Peyer's patch (tissue), 4 donors: ENCODE results near the gene DCANP1. TPM values are rescaled to one million over a fixed set of nuclear protein-coding genes. Genes with fewer than 3 reads are reported as not detected.

Experiments
- DNase-seq, 3 donors: peaks; one replicate each; pipeline ENCODE4 v3.0.0-alpha.2; 2017 to 2019
- H3K27ac ChIP-seq, 4 donors: fragments of 200-600 bp; sonication (generic); one replicate each; pipeline ENCODE4 v1.5.1; 2016 to 2019
- H3K27me3 ChIP-seq, 2 donors: fragments of 200-600 bp; sonication (generic); one replicate each; pipeline ENCODE4 v1.5.1; 2019
- H3K36me3 ChIP-seq, 3 donors: fragments of 200-600 bp; sonication (generic); one replicate each; pipeline ENCODE4 v1.5.1; 2016 to 2019
- H3K4me1 ChIP-seq, 4 donors: fragments of 200-600 bp; sonication (generic); one replicate each; pipeline ENCODE4 v1.5.1; 2016 to 2019
- H3K4me3 ChIP-seq, 4 donors: fragments of 200-600 bp; sonication (generic); 1 replicate in 3 of 4; 2 replicates in 1 of 4; pipeline ENCODE4 v1.5.1; 2016 to 2019; ENCODE audit warnings: mild to moderate bottlenecking in 1 of 4
- H3K9me3 ChIP-seq, 4 donors: fragments of 200-600 bp; sonication (generic); one replicate each; pipeline ENCODE4 v1.5.1; 2016 to 2019; ENCODE audit warnings: mild to moderate bottlenecking in 1 of 4
- CTCF ChIP-seq, 6 experiments: fragments of 450-650 bp in 4 of 6; fragments of 200-600 bp in 2 of 6; sonication (generic) in 1 of 6; IDR thresholded peaks; one replicate each; pipeline ENCODE4 v1.5.1; 2017 to 2019; ENCODE audit warnings: antibody characterized with exemption in 6 of 6, mild to moderate bottlenecking in 3 of 6, moderate library complexity in 1 of 6
- POLR2A ChIP-seq, 2 donors: fragments of 450-650 bp; IDR thresholded peaks; one replicate each; pipeline ENCODE4 v1.5.1; 2017; ENCODE audit warnings: antibody characterized with exemption in 2 of 2, mild to moderate bottlenecking in 2 of 2, moderate library complexity in 2 of 2
- small RNA-seq, 2 donors: library from RNA; depleted of rRNA; stranded (forward); fragments of <200 nt; gene quantifications; one replicate each; pipeline ENCODE3, GENCODE V24; 2016
- total RNA-seq, 4 donors: library from RNA; depleted of rRNA; stranded (reverse); fragments of >200 nt; gene quantifications; one replicate each; pipeline ENCODE4 v1.1.0, GENCODE V29; 2016

DCANP1 gene
- total RNA-seq, 4 donors from 2014 or later = 0.27 to 1.7 TPM; not detected in 2

DNA sequence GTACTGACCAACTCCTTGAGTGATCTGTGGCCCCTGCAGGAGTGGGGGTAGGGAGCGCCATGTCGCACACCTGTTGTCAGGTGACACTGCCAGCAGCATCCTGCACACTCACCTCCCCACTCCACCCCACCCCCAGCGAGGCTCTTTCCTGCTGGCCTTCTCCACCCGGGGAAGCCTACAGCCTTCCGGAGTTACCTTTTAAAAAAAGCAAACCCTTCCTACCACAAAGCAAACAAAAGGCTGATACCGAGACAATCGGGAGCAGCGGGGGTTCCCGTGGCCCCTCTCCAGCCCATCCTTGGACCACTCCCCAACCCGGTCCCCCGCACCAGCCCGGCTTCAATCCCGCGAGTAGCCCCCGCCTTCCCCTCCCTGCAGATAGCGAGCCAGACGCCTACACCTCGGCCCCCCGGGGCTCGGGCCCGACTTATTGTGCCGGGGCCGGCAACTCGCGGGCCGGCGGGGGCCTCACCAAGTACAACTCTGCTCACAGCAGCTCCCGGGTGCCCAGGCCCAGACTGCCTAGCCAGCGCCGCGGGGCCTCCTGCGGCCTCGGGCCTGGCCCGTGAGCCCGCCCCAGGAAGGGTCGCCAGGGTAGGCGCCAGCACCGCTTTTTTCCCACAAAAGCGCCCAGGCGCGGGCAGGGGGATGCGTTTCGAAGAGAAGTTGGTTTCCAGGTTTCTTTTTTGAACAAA is 48.8 kb downstream of the DCANP1 start:
- no peaks in the 10 kb centered on the region for H3K36me3 ChIP-seq
- H3K9me3 ChIP-seq = no peaks in the 10 kb centered on the region
- peak overlapping the region; percentile 53 to 94 (median 78) for H3K4me3 ChIP-seq
- peak; percentile 57 to 85 (median 83) for DNase-seq
- no peaks in the 10 kb centered on the region for H3K27me3 ChIP-seq
- peak overlapping the region; percentile 85 to 93 (median 90) for H3K27ac ChIP-seq
- peaks cover 0 to 59% (median 8%) of the 10 kb centered on the region in 4 donors for H3K4me1 ChIP-seq
- TF ChIP-seq CTCF (IDR thresholded peaks at IDR 0.05) (no peak), POLR2A (IDR thresholded peaks at IDR 0.05) (peak; percentile 10 to 34)

DNA sequence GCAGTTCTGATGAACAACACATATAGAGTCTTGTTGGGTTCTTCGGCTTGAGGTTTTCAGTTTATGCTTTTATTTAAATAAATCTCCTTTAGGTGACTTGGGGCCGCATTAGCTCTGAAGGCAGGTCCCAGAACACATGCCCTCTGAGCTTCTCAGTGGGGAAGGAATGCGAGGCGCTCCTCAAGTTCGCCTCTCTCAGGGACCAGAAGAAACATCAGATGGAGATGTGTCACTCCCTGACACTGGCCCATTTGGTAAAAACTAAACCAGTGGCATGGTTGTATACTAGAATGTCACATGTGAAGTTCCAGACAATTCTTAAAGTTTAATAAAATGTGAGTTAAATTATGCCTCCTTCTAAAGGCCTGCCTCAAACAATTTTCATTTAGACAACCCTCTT is 50.1 kb downstream of the DCANP1 start:
- peak overlapping the region in 2 of 4 donors; percentile 72 to 94 for H3K4me3 ChIP-seq
- TF ChIP-seq POLR2A (IDR thresholded peaks at IDR 0.05) = no peak
- TF ChIP-seq CTCF (IDR thresholded peaks at IDR 0.05) = no peak
- no peak for DNase-seq
- H3K36me3 ChIP-seq = no peaks in the 10 kb centered on the region
- H3K4me1 ChIP-seq = peaks cover 0 to 71% (median 10%) of the 10 kb centered on the region in 4 donors
- no peaks in the 10 kb centered on the region for H3K27me3 ChIP-seq
- H3K27ac ChIP-seq = no peak overlapping the region
- H3K9me3 ChIP-seq = no peaks in the 10 kb centered on the region

- H3K27ac ChIP-seq = peak overlapping the region in 1 of 4 donors; percentile 1
- H3K9me3 ChIP-seq = no peaks in the 10 kb centered on the region
These were observed 50.6 kb downstream of the DCANP1 start for GRCh38 chr5:135396459-135397055.

DNA sequence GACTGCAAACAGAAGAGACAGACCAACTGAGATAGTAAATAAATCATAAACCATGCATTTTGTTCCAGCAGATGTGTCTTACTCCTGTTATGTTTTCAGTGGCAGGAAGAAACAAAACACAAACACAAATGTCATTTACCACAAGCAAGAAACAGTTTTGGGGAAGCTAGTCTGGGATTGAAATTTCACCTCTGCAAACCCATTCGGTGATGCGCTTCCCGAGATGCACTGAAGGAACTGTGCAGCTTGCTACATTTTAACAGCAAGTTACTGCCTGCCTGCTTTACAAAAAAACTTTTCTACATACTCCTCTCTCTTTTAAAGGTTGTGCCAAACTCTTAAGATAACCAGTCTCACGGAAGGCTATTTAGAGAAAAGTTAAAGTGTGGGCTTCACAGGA is 51.3 kb downstream of the DCANP1 start:
- no peak for TF ChIP-seq CTCF (IDR thresholded peaks at IDR 0.05)
- no peak for TF ChIP-seq POLR2A (IDR thresholded peaks at IDR 0.05)
- DNase-seq = no peak
- H3K4me1 ChIP-seq = peaks cover 0 to 82% (median 10%) of the 10 kb centered on the region in 4 donors
- no peaks in the 10 kb centered on the region for H3K27me3 ChIP-seq
- H3K9me3 ChIP-seq = no peaks in the 10 kb centered on the region
- no peaks in the 10 kb centered on the region for H3K36me3 ChIP-seq
- H3K4me3 ChIP-seq = no peak overlapping the region
- peak overlapping the region in 1 of 4 donors; percentile 1 for H3K27ac ChIP-seq

More at GRCh38 chr5:135396459-135397055, 50.6 kb downstream of the DCANP1 start:
- DNase-seq = no peak
- Histone ChIP-seq H3K27me3 (no peaks in the 10 kb centered on the region), H3K4me1 (peaks cover 0 to 76% (median 10%) of the 10 kb centered on the region in 4 donors), H3K4me3 (no peak overlapping the region), H3K36me3 (no peaks in the 10 kb centered on the region)
- no peak for TF ChIP-seq POLR2A (IDR thresholded peaks at IDR 0.05)
- TF ChIP-seq CTCF (IDR thresholded peaks at IDR 0.05) = no peak

DNA sequence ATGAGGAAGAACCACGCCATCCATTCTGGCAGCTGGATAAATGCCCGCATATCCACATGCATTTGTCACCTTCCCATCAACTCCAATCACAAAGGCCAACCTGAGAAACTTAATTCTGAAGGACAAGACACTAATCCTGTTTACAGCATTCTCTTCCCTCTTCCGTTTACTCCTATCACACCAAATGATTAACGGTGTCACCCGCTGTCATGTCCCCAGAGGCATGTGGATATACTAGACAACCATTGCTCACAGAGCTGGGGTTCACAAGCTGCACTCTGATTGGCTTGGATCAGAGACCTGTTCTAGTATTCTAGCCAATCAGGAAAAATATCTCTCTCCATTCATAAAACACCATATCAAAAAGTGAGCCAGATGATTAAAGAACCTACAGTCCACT is 51.7 kb downstream of the DCANP1 start:
- DNase-seq = no peak
- Histone ChIP-seq H3K9me3 (no peaks in the 10 kb centered on the region), H3K4me3 (no peak overlapping the region), H3K27me3 (no peaks in the 10 kb centered on the region), H3K36me3 (no peaks in the 10 kb centered on the region), H3K27ac (no peak overlapping the region), H3K4me1 (peaks cover 0 to 82% (median 10%) of the 10 kb centered on the region in 4 donors)
- TF ChIP-seq POLR2A (IDR thresholded peaks at IDR 0.05) (no peak), CTCF (IDR thresholded peaks at IDR 0.05) (no peak)

Small RNA genes within 50 kb of the gene (small RNA-seq; reads per million reads assigned to genes)
- 0 reads per million in 2 donors for gene DCANP1

Other genes starting within 250 kb of the DCANP1 start
- 100 to 1,000 TPM; 407 to 489 (median 431) TPM for gene MACROH2A1, start 48.1 kb downstream of the DCANP1 start, total RNA-seq
- under 1 TPM in 1 of 4 donors, not detected in 3; 0.83 TPM for gene TIFAB, start 5.0 kb upstream of the DCANP1 start, total RNA-seq
- gene NEUROG1, start 88.6 kb upstream of the DCANP1 start, total RNA-seq = not detected
- 100 to 1,000 TPM in 1 of 4 donors, 10 to 100 TPM in 3; 17.3 to 122 (median 23.4) TPM for gene CXCL14, start 131.6 kb upstream of the DCANP1 start, total RNA-seq